Esophagus muscularis mucosa (tissue), 4 donors: ENCODE data around the gene STMND1.

Experiments
- CTCF ChIP-seq, 3 experiments: fragments of 200-600 bp in 2 of 3; fragments of 450-650 bp in 1 of 3; sonication (generic) in 2 of 3; IDR thresholded peaks; one replicate each; pipeline ENCODE4 v1.5.1; 2017 to 2019; ENCODE audit warnings: antibody characterized with exemption in 3 of 3, mild to moderate bottlenecking in 2 of 3, moderate library complexity in 1 of 3
- EP300 ChIP-seq: sonication (generic); formaldehyde crosslinking; IDR thresholded peaks from one replicate; pipeline ENCODE4 v1.6.1; 2017; ENCODE audit warnings: antibody characterized with exemption
- POLR2A ChIP-seq: fragments of 450-650 bp; IDR thresholded peaks from one replicate; pipeline ENCODE4 v1.6.1; 2017; ENCODE audit warnings: antibody characterized with exemption, moderate library complexity, mild to moderate bottlenecking, low read depth
- POLR2AphosphoS5 ChIP-seq, 2 donors: sonication (generic); formaldehyde crosslinking; IDR thresholded peaks; one replicate each; pipeline ENCODE4 v1.6.1; 2017; ENCODE audit warnings: antibody characterized with exemption in 2 of 2

GRCh38 chr6:17179530-17180073 is 77.8 kb downstream of the STMND1 start:
- no peak for TF ChIP-seq POLR2AphosphoS5 (IDR thresholded peaks at IDR 0.05)
- no peak for TF ChIP-seq CTCF (IDR thresholded peaks at IDR 0.05)
- TF ChIP-seq EP300 = no peak
- TF ChIP-seq POLR2A = no peak
